ENCODE measurements around the gene PROZ.

The PROZ gene

GRCh38 chr13:113140677-113141600, 17.5 kb upstream of the PROZ start:
- no peak for DNase-seq

- no peak for DNase-seq
Observed at GRCh38 chr13:113141601-113141970, 16.9 kb upstream of the PROZ start.

GRCh38 chr13:113142876-113143275, 15.6 kb upstream of the PROZ start:
- DNase-seq: no peak

DNA sequence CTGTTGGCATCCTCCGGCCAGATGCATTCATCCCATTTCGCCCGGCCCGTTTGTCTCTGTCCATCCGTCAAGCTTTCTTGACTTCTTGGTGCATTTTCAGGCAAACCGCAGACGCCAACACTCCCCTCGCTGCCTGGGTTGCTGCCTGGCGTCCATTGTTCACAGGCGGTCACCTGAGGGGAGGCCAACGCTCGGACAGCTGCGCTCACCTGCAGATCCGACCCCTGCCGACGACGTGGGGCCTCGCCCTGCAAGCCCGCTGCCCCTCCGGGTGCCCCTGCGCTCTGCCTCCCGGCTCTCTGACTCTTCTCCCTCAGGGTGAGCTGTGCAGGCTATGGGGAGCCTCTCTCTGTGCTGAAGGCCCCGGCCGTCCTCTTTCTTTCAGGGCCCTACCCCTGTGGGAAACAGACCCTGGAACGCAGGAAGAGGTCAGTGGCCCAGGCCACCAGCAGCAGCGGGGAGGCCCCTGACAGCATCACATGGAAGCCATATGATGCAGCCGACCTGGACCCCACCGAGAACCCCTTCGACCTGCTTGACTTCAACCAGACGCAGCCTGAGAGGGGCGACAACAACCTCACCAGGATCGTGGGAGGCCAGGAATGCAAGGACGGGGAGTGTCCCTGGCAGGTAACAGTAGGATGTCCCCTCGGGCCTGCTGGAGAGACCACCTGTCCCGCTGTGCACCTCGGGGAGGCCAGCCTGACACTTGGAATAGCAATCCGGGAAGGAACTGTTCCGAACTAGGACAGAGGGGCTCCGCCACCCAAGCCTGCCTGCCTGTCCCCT, 14.8 kb upstream of the PROZ start:
- DNase-seq: no peak

DNA sequence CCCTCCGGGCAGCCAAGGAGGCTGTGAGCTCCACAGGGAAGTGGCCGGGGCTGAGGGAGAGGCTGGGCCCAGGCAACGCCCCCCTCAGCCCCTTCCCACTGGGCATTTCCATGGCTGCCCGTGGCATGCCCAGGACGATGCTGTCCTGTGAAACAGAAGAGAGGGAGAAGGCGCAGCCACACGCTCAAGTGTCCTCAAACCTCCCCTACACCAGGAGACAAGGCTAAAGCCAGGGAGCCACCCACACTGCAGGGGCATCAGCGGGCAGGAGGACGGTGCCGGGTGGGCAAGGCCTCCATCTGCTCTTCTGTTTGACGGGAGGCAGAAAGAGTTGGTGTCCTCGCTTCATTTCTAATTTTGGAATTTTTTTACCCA, 14.2 kb upstream of the PROZ start:
- no peak for DNase-seq

DNA sequence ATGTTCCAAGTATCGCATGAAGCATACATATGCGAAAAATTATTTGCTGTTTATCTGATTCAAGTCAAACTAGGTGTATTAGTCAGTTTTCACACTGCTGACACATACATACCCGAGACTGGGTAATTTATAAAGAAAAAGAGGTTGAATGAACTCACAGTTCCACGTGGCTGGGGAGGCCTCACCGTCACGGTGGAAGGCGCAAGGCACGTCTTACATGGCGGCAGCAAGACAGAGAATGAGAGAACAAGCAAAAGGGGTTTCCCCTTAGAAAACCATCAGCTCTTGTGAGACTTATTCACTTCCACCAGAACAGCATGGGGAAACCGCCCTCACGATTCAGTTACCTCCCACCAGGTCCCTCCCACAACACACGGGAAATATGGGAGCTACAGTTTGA, 13.0 kb upstream of the PROZ start:
- no peak for DNase-seq

GRCh38 chr13:113145911-113146598, 12.4 kb upstream of the PROZ start:
- DNase-seq: no peak

DNA sequence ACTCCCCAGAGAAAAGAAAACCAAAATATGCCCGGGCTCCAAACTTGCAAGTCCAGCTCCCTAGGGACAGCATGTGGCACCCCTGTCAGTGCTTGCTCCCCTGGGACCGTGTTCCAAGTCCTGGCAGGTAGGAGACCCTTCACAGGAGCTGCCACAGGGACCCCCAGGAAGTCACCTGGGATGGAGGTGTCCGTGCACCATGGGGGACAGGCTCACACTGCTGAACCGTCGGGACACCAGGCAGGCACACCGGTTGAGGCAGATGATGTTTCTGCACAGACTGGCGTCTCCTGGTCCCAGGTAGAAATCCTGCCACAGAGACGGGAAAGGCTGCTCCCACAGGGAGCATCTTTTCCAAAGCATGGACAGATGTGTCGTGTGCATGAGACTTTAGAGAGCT, 11.7 kb upstream of the PROZ start:
- no peak for DNase-seq

DNA sequence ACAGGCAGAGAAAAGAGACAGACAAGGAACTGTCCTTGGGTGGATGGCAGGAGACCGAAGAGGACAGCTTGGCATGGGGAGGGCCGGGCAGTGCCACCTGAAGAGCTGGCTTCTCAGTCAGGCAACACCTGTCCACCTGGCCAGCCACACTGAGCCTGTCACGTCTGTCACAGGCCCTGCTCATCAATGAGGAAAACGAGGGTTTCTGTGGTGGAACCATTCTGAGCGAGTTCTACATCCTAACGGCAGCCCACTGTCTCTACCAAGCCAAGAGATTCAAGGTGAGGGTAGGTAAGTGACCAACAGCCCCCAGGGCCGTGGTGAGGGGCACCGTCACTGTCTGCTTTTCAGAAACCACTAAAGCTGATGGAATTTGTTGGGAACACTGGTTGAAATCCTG, 11.2 kb upstream of the PROZ start:
- DNase-seq: no peak

DNA sequence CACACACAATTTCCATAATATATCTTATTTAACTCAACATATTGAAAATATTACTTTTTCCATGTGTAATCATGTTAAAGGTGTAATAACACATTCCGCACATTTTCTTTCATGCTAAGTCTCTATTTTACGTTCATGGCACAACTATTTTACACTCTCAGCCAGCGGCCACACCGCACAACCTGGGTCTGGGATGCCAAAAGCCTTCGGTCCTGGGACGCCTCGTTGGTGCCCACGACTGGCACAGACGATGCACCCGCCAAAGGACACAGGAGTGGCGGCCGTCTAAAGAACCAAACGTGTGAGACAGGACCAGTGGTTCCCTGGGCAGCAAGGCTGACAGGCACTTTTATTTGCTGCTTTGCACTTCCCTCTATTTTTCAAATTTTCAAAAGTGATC, 10.0 kb upstream of the PROZ start:
- DNase-seq: no peak

- DNase-seq: no peak
Observed at GRCh38 chr13:113148940-113149503, 9.4 kb upstream of the PROZ start.

DNA sequence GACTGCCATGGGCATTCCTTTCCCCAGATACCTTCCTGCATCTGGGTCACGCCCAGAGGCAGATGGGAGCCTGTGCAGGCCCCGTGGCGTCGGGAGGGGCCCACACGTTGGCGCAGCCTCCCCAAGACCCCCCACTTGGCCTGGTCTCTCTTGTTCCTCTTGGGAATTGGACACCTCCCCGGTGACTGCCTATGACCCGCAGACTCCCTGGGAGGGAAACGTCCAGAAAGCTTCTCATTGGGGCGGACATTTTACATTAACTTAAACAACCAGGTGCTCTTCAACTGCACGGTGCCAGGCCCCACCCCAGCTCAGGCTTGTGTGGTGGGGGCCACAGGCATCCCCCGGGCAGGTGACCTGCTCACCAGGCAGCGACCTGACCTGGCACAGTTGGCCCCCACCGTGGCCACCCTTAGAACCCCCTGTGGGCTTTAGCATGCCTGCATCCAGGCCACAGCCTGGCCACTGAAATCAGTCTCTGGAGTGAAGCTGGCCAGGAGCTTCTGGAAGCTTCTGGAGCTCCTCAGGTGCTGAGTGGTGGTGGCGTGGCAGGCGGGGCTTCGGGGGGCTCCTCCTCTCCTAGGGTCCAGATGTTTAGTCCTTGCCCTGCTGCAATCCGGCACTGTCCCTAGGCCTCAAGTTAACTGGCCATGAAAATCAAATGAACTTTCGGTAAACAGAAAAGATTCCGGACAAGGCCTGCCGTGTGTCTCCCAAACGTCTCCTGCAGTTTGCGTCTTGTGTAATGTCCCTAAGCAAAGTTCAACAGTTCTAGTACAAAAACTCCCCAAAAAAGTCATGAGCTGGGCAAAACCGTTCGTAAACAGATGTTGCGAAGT, 8.5 kb upstream of the PROZ start:
- DNase-seq: no peak

- no peak for DNase-seq
Observed at GRCh38 chr13:113150550-113151365, 7.7 kb upstream of the PROZ start.

DNA sequence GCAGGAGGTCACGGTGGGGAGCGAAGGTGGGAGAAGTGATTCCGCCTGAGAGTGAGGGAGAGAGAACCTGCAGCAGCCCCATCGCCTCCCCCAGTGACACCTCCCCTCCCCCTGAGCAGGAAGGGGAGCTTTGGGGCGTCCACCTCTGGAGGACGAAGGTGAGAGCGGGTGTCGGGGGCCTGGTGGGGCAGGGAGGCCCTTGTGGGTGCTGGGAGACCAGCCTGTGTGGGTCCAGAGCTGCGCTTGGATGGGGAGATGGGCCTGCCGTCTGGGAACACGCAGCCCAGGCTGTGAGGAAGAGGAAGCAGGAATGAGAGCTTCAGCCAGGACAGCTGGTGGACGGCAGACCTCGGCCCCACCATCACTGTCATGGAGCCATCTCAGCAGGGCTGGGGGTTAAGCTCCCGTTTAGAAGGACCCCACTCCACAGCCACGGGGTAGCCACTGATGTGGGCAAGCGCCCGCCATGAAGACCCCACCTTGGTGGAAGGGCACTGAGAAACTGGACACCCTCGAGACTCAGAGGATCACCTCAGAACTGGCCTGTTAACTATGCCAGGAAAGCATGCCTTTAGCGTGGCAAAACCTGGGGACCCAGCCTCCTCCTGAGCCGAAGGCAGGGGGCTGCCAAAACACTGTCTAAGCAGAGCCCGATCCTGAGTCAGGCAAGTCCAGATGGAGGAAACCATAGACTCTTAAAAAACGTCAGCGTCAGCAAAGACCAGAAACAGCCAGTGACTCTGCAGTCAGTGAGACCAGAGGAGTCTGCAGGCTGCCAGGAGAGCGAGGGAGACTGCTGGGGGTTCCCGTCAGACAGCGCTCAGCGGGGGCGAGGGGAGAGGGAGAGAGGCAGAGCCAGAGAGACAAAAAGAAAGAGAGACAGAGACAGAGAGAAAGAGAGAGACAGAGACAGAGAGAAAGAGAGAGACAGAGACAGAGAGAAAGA, 6.4 kb upstream of the PROZ start:
- DNase-seq: peak in 8 of 51 donors; percentile 17 to 61 (median 26)

DNA sequence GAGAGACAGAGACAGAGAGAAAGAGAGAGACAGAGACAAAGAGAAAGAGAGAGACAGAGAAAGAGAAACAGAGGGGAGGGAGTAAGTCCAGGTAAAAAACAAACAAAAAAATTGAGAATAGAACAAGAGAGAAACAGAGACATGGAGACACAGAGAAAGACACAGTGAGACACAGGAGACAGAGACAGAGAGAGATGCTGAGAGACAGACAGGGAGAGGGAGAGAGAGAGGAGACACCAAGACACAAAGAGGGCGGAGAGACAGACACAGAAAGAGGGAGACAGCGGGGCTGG, 5.8 kb upstream of the PROZ start:
- DNase-seq: no peak

- peak in 23 of 51 donors; percentile 17 to 62 (median 45) for DNase-seq
Observed at GRCh38 chr13:113152984-113153809, 5.3 kb upstream of the PROZ start.

DNA sequence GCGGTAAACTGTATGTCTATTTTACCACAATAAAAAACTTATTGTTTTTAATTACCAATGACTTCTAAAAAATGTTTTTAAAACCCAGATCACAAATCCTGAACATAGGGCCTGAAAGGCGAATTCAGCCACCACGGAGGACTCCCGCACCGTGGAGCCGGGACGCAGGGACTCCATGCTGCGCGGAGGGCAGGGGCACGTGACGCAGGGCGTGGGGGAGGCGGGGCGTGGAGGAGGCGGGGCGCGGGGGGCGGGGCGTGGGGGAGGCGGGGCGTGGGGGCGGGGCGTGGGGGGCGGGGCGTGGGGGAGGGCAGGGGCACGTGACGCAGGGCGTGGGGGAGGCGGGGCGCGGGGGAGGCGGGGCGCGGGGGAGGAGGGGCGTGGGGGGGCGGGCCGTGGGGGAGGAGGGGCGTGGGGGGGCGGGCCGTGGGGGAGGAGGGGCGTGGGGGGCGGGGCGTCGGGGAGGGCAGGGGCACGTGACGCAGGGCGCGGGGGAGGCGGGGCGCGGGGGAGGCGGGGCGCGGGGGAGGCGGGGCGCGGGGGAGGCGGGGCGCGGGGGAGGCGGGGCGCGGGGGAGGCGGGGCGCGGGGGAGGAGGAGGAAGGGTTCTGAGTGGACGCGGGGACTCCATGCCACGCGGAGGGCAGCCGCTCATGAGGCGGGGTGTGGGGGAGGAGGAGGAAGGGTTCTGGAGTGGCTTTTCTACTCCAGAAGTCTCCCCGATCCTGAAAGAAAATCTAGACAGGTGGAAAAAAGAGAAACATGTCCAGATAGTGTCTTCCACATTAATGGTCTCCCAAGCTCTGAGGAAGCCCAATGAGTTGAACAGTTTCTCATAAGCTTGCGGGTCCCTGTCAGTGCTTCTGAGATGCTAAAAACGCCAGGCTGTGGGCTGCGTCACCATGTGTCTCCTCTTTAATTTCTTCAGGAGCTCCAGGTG, 4.4 kb upstream of the PROZ start:
- peak in 45 of 51 donors; percentile 26 to 88 (median 74) for DNase-seq

All from hypothalamus (tissue), 51 donors.